HCT116 (cell line): ENCODE data around the gene PTPRO. TPM values are rescaled to one million over a fixed set of nuclear protein-coding genes. Genes with fewer than 3 reads are reported as not detected.

ENCODE experiments used
- ATAC-seq: fragments of 200-7000 bp; cut with Tn5 transposase; 2 replicates; pipeline ENCODE4 v1.9.1; 2020; ENCODE audit warnings: mild to moderate bottlenecking, moderate library complexity
- BruUV-seq: library from RNA; stranded (reverse); fragments of 400-500 nt; replicated peaks from 2 replicates; lab custom pipeline; 2021; lab: Mats Ljungman, UMichigan
- CTCF ChIA-PET: fragments of 300-600 bp; sonication (Branson Sonifier 250); formaldehyde crosslinking; loops from one replicate; lab custom pipeline; 2021; ENCODE audit warnings: antibody characterized with exemption; lab: Charles Lee
- POLR2A ChIA-PET: fragments of 300-600, 350-600 bp; sonication (Branson Sonifier 250); formaldehyde crosslinking; loops from one replicate; lab custom pipeline; 2021; ENCODE audit warnings: antibody characterized with exemption; lab: Charles Lee
- RAD21 ChIA-PET, 2 experiments: fragments of 300-600 bp; sonication (Branson Sonifier 250); formaldehyde crosslinking; loops; one replicate each; lab custom pipeline; 2023; ENCODE audit warnings: low total read pairs in 2 of 2; ENCODE audit not compliant: uncharacterized antibody in 2 of 2, unreplicated experiment in 2 of 2, low non-redundant PET in 1 of 2; lab: Charles Lee
- DNase-seq: peaks from one replicate; pipeline ENCODE4 v3.0.0-alpha.2; 2010; ENCODE audit warnings: low read depth, low spot score
- H2AFZ ChIP-seq: fragments of 200-600 bp; shearing (Covaris generic), sonication (generic); 2 replicates; pipeline ENCODE4 v1.6.1; 2017; ENCODE audit warnings: low read depth, mixed run types, mixed read lengths, antibody characterized with exemption, low read length; ENCODE audit not compliant: poor library complexity, severe bottlenecking
- H3K27ac ChIP-seq: 2 replicates; pipeline ENCODE4 v1.5.1; 2012; ENCODE audit warnings: low read depth, low read length
- H3K27me3 ChIP-seq: fragments of 200-600 bp; sonication (generic); 2 replicates; pipeline ENCODE4 v1.6.1; 2016; ENCODE audit warnings: mixed run types, low read length, mixed read lengths; ENCODE audit not compliant: insufficient read depth
- H3K36me3 ChIP-seq, 2 experiments: fragments of 200-500 bp in 1 of 2; fragments of 200-600 bp in 1 of 2; sonication (Bioruptor generic) in 1 of 2; sonication (generic) in 1 of 2; 2 replicates each; pipeline versions ENCODE4 v1.5.1 to v1.6.1; 2014 to 2016; ENCODE audit warnings: low read length in 2 of 2, inconsistent platforms in 1 of 2, mixed read lengths in 1 of 2, mixed run types in 1 of 2; ENCODE audit not compliant: insufficient read depth in 2 of 2, control insufficient read depth in 1 of 2
- H3K4me1 ChIP-seq, 2 experiments: fragments of 200-600 bp in 1 of 2; sonication (generic) in 1 of 2; 2 replicates each; pipeline versions ENCODE4 v1.5.1 to v1.6.1; 2012 to 2017; ENCODE audit warnings: low read length in 2 of 2, inconsistent platforms in 1 of 2, mild to moderate bottlenecking in 1 of 2, mixed read lengths in 1 of 2, mixed run types in 1 of 2, moderate library complexity in 1 of 2; ENCODE audit not compliant: insufficient read depth in 2 of 2, control insufficient read depth in 1 of 2
- H3K4me2 ChIP-seq: fragments of 200-600 bp; sonication (generic); 2 replicates; pipeline ENCODE4 v1.6.1; 2017; ENCODE audit warnings: mixed run types, low read length, mixed read lengths
- H3K4me3 ChIP-seq, 2 experiments: fragments of 200-600 bp in 1 of 2; sonication (generic) in 1 of 2; replicated peaks in 1 of 2; 2 replicates each; pipeline ENCODE4 v1.5.1; 2011 to 2016; ENCODE audit warnings: low read length in 2 of 2, control low read depth in 1 of 2, low read depth in 1 of 2, mild to moderate bottlenecking in 1 of 2, mixed read lengths in 1 of 2, mixed run types in 1 of 2
- H3K79me2 ChIP-seq: fragments of 200-600 bp; sonication (generic); 2 replicates; pipeline ENCODE4 v1.6.1; 2017; ENCODE audit warnings: mild to moderate bottlenecking, mixed run types, low read length, moderate library complexity, mixed read lengths; ENCODE audit not compliant: insufficient read depth
- H3K9ac ChIP-seq: fragments of 200-600 bp; sonication (generic); 2 replicates; pipeline ENCODE4 v1.6.1; 2016; ENCODE audit warnings: low read length, mixed read lengths
- H3K9me2 ChIP-seq: fragments of 200-600 bp; sonication (generic), shearing (Covaris generic); 2 replicates; pipeline ENCODE4 v1.6.1; 2017; ENCODE audit warnings: mixed run types, mild to moderate bottlenecking, moderate library complexity; ENCODE audit not compliant: insufficient read depth
- H3K9me3 ChIP-seq, 2 experiments: fragments of 200-500 bp in 1 of 2; fragments of 200-600 bp in 1 of 2; sonication (Bioruptor generic) in 1 of 2; sonication (generic) in 1 of 2; 2 replicates each; pipeline ENCODE4 v1.6.1; 2014 to 2017; ENCODE audit warnings: low read length in 2 of 2, mixed read lengths in 2 of 2, inconsistent platforms in 1 of 2, low read depth in 1 of 2, mild to moderate bottlenecking in 1 of 2, mixed run types in 1 of 2, moderate library complexity in 1 of 2; ENCODE audit not compliant: control insufficient read depth in 1 of 2, insufficient read depth in 1 of 2
- H4K20me1 ChIP-seq: fragments of 200-600 bp; sonication (generic), shearing (Covaris generic); 2 replicates; pipeline ENCODE4 v1.6.1; 2017; ENCODE audit warnings: mixed run types, mild to moderate bottlenecking, moderate library complexity; ENCODE audit not compliant: insufficient read depth
- CBX3 ChIP-seq: IDR thresholded peaks from 2 replicates; pipeline ENCODE4 v1.6.1; 2012; ENCODE audit warnings: low read depth
- EGR1 ChIP-seq: IDR thresholded peaks from 2 replicates; pipeline ENCODE4 v1.6.1; 2012; ENCODE audit warnings: low read depth
- EZH2 ChIP-seq: fragments of 200-600 bp; sonication (generic); IDR thresholded peaks from 2 replicates; pipeline ENCODE4 v1.6.1; 2017; ENCODE audit warnings: antibody characterized with exemption, mixed run types
- FOSL1 ChIP-seq: IDR thresholded peaks from 2 replicates; pipeline ENCODE4 v1.6.1; 2012; ENCODE audit warnings: low read depth
- JUND ChIP-seq: IDR thresholded peaks from 2 replicates; pipeline ENCODE4 v1.6.1; 2012
- POLR2AphosphoS5 ChIP-seq: IDR thresholded peaks from 2 replicates; pipeline ENCODE4 v1.6.1; 2011; ENCODE audit warnings: mild to moderate bottlenecking, low read depth, low read length, moderate library complexity
- REST ChIP-seq: IDR thresholded peaks from 2 replicates; pipeline ENCODE4 v1.6.1; 2012; ENCODE audit warnings: low read depth
- SIN3A ChIP-seq: IDR thresholded peaks from 2 replicates; pipeline ENCODE4 v1.6.1; 2012; ENCODE audit warnings: low read depth
- SRF ChIP-seq: IDR thresholded peaks from 2 replicates; pipeline ENCODE4 v1.6.1; 2012; ENCODE audit warnings: low read depth
- YY1 ChIP-seq: IDR thresholded peaks from 2 replicates; pipeline ENCODE4 v1.6.1; 2011; ENCODE audit warnings: low read length, low read depth, moderate library complexity, mild to moderate bottlenecking; ENCODE audit not compliant: insufficient replicate concordance; ENCODE audit errors: extremely low read depth
- ZBTB33 ChIP-seq: IDR thresholded peaks from 2 replicates; pipeline ENCODE4 v1.6.1; 2011; ENCODE audit warnings: mild to moderate bottlenecking, low read length, moderate library complexity; ENCODE audit not compliant: insufficient replicate concordance; ENCODE audit errors: extremely low read depth
- intact Hi-C: fragments of 100-400 bp; cut with micrococcal nuclease; formaldehyde crosslinking; loops from 2 replicates; pipeline ENCODE4 v1.10.0; 2022
- total RNA-seq: library from RNA; stranded (reverse); gene quantifications from one replicate; pipeline ENCODE4 v1.2.1, GENCODE V29; 2021; ENCODE audit not compliant: unreplicated experiment

PTPRO gene
- total RNA-seq, 1 experiment from 2014 or later: not detected

GRCh38 chr12:15368812-15369211 is 46.5 kb downstream of the PTPRO start:
- intact Hi-C loops: no loop called here
- no TSS peak for BruUV-seq
- POLR2A ChIA-PET: no interaction called here
- Histone ChIP-seq H2AFZ (no peak overlapping the region), H3K27ac (no peak overlapping the region), H3K36me3 (no peaks in the 10 kb centered on the region), H3K4me2 (no peak overlapping the region), H3K9me3 (no peaks in the 10 kb centered on the region), H3K4me1 (no peaks in the 10 kb centered on the region)
- ATAC-seq: no peak
- TF ChIP-seq EGR1 (no peak), YY1 (no peak), EZH2 (no peak), REST (no peak), ZBTB33 (no peak), SRF (no peak), FOSL1 (no peak), JUND (no peak), SIN3A (no peak), POLR2AphosphoS5 (no peak), CBX3 (no peak)
- TF ChIP-seq, all 23 proteins: peak for 0
- H3K9ac ChIP-seq: no peak overlapping the region
- ChIA-PET RAD21 (no interaction called here), CTCF (no interaction called here)
- no peaks in the 10 kb centered on the region for H4K20me1 ChIP-seq
- H3K27me3 ChIP-seq: peaks cover 63% of the 10 kb centered on the region
- H3K9me2 ChIP-seq: no peaks in the 10 kb centered on the region
- no peak for DNase-seq
- no peak overlapping the region for H3K4me3 ChIP-seq
- H3K79me2 ChIP-seq: no peaks in the 10 kb centered on the region
